Esophagus muscularis mucosa (tissue), 4 donors: ENCODE data around the gene GCNA. TPM values are rescaled to one million over a fixed set of nuclear protein-coding genes. Genes with fewer than 3 reads are reported as not detected.

ENCODE experiments used
- DNase-seq: peaks from one replicate; pipeline ENCODE4 v3.0.0-alpha.2; 2017; ENCODE audit errors: extremely low spot score
- H3K27ac ChIP-seq, 4 donors: fragments of 200-600 bp; sonication (generic); replicated peaks in 1 of 4; 1 replicate in 3 of 4; 2 replicates in 1 of 4; pipeline ENCODE4 v1.5.1; 2016 to 2019; ENCODE audit warnings: mild to moderate bottlenecking in 1 of 4
- H3K27me3 ChIP-seq, 4 donors: fragments of 200-600 bp; sonication (generic); one replicate each; pipeline versions ENCODE4 v1.5.1 to v1.6.0; 2016 to 2019
- H3K36me3 ChIP-seq, 4 donors: fragments of 200-600 bp; sonication (generic); one replicate each; pipeline ENCODE4 v1.5.1; 2016 to 2019
- H3K4me1 ChIP-seq, 4 donors: fragments of 200-600 bp; sonication (generic); one replicate each; pipeline ENCODE4 v1.5.1; 2016 to 2019
- H3K4me3 ChIP-seq, 4 donors: fragments of 200-600 bp; sonication (generic); 1 replicate in 2 of 4; 2 replicates in 2 of 4; pipeline ENCODE4 v1.5.1; 2016 to 2019; ENCODE audit warnings: mild to moderate bottlenecking in 4 of 4, moderate library complexity in 1 of 4
- H3K9me3 ChIP-seq, 4 donors: fragments of 200-600 bp; sonication (generic); 1 replicate in 3 of 4; 2 replicates in 1 of 4; pipeline ENCODE4 v1.5.1; 2016 to 2019
- CTCF ChIP-seq, 3 experiments: fragments of 200-600 bp in 2 of 3; fragments of 450-650 bp in 1 of 3; sonication (generic) in 2 of 3; IDR thresholded peaks; one replicate each; pipeline ENCODE4 v1.5.1; 2017 to 2019; ENCODE audit warnings: antibody characterized with exemption in 3 of 3, mild to moderate bottlenecking in 2 of 3, moderate library complexity in 1 of 3
- EP300 ChIP-seq: sonication (generic); formaldehyde crosslinking; IDR thresholded peaks from one replicate; pipeline ENCODE4 v1.6.1; 2017; ENCODE audit warnings: antibody characterized with exemption
- POLR2A ChIP-seq: fragments of 450-650 bp; IDR thresholded peaks from one replicate; pipeline ENCODE4 v1.6.1; 2017; ENCODE audit warnings: antibody characterized with exemption, moderate library complexity, mild to moderate bottlenecking, low read depth
- POLR2AphosphoS5 ChIP-seq, 2 donors: sonication (generic); formaldehyde crosslinking; IDR thresholded peaks; one replicate each; pipeline ENCODE4 v1.6.1; 2017; ENCODE audit warnings: antibody characterized with exemption in 2 of 2
- WGBS: methylation state at CpG from one replicate; pipeline ENCODE4 v1.1.5; 2018; 5-methylcytosine and 5-hydroxymethylcytosine counted together
- intact Hi-C: fragments of 100-400 bp; cut with DNase I; formaldehyde crosslinking; loops from one replicate; pipeline ENCODE4 v1.15.1; 2023
- total RNA-seq, 4 donors: library from RNA; depleted of rRNA; stranded (reverse); fragments of >200 nt; gene quantifications; one replicate each; pipeline versions ENCODE4 v1.1.0 to v1.2.1, GENCODE V29; 2016

The GCNA gene
- total RNA-seq, 4 donors from 2014 or later, result 0.65 to 2.9 (median 1.2) TPM

GRCh38 chrX:71632923-71633657 is 54.9 kb downstream of the GCNA start:
- no peak for DNase-seq
- 80% methylated on average over 10 of the region's 10 CpGs for WGBS

GRCh38 chrX:71634366-71634765 is 56.1 kb downstream of the GCNA start:
- H3K27ac ChIP-seq, result no peak overlapping the region
- no peaks in the 10 kb centered on the region for H3K36me3 ChIP-seq
- peaks cover 0 to 15% (median 9%) of the 10 kb centered on the region in 4 donors for H3K4me1 ChIP-seq
- H3K4me3 ChIP-seq, result no peak overlapping the region
- TF ChIP-seq POLR2AphosphoS5 (IDR thresholded peaks at IDR 0.05), result no peak
- no peak for TF ChIP-seq POLR2A
- TF ChIP-seq EP300, result no peak
- no peak for TF ChIP-seq CTCF (IDR thresholded peaks at IDR 0.05)
- intact Hi-C loops, result no loop called here
- no peak for DNase-seq
- no peaks in the 10 kb centered on the region for H3K27me3 ChIP-seq
- 82% methylated on average over 6 of the region's 6 CpGs for WGBS
- H3K9me3 ChIP-seq, result no peaks in the 10 kb centered on the region

More at GRCh38 chrX:71632923-71633657, 54.9 kb downstream of the GCNA start:
- Histone ChIP-seq H3K4me1 (peaks cover 0 to 14% (median 8%) of the 10 kb centered on the region in 4 donors), H3K4me3 (no peak overlapping the region), H3K27me3 (no peaks in the 10 kb centered on the region), H3K36me3 (no peaks in the 10 kb centered on the region), H3K27ac (no peak overlapping the region), H3K9me3 (no peaks in the 10 kb centered on the region)
- TF ChIP-seq POLR2AphosphoS5 (IDR thresholded peaks at IDR 0.05) (no peak), EP300 (no peak), CTCF (IDR thresholded peaks at IDR 0.05) (no peak), POLR2A (no peak)
- intact Hi-C loops, result no loop called here

- Histone ChIP-seq H3K9me3 (no peaks in the 10 kb centered on the region), H3K27me3 (no peaks in the 10 kb centered on the region), H3K4me3 (no peak overlapping the region), H3K27ac (peak overlapping the region in 2 of 4 donors; percentile 53), H3K36me3 (no peaks in the 10 kb centered on the region), H3K4me1 (peaks cover 0 to 15% (median 9%) of the 10 kb centered on the region in 4 donors)
- DNase-seq, result no peak
- TF ChIP-seq POLR2A (no peak), CTCF (IDR thresholded peaks at IDR 0.05) (no peak), POLR2AphosphoS5 (IDR thresholded peaks at IDR 0.05) (no peak), EP300 (no peak)
- WGBS, result 79% methylated on average over 9 of the region's 9 CpGs
- intact Hi-C loops, result no loop called here
These were observed 58.4 kb downstream of the GCNA start for GRCh38 chrX:71636438-71637252.

GRCh38 chrX:71637253-71637618 is 59.0 kb downstream of the GCNA start:
- DNase-seq, result no peak
- Histone ChIP-seq H3K9me3 (no peaks in the 10 kb centered on the region), H3K36me3 (no peaks in the 10 kb centered on the region), H3K4me3 (no peak overlapping the region), H3K27ac (peak overlapping the region in 3 of 4 donors; percentile 39 to 53 (median 53)), H3K27me3 (no peaks in the 10 kb centered on the region), H3K4me1 (peaks cover 0 to 15% (median 9%) of the 10 kb centered on the region in 4 donors)
- TF ChIP-seq POLR2A (no peak), CTCF (IDR thresholded peaks at IDR 0.05) (no peak), EP300 (no peak), POLR2AphosphoS5 (IDR thresholded peaks at IDR 0.05) (no peak)
- intact Hi-C loops, result no loop called here
- 70% methylated on average over 3 of the region's 3 CpGs for WGBS
